GM19452 (cell line): ENCODE measurements around the gene SMG6.
"Not testable (repeated sequence)": the region's sequence is repeated elsewhere in the genome, so short reads cannot be mapped to it uniquely, and the experiment has no call there.

Experiments used
- ATAC-seq: cut with Tn5 transposase; IDR thresholded peaks from one replicate; pipeline ENCODE4 v1.9.1; 2021; ENCODE audit not compliant: unreplicated experiment

Gene SMG6

GRCh38 chr17:2015314-2015713 lies 288.3 kb downstream of the SMG6 start:
- no peak for ATAC-seq

- ATAC-seq = no peak
Observed at GRCh38 chr17:2013994-2014317, 289.6 kb downstream of the SMG6 start.

- not testable (repeated sequence) for ATAC-seq
Observed at GRCh38 chr17:2013220-2013993, 290.2 kb downstream of the SMG6 start.

- ATAC-seq = no peak
Observed at GRCh38 chr17:2012499-2012898, 291.1 kb downstream of the SMG6 start.

GRCh38 chr17:2011411-2012371 lies 291.9 kb downstream of the SMG6 start:
- ATAC-seq = no peak
